ENCODE measurements around the gene DNAI7.

Gene DNAI7

GRCh38 chr12:25099010-25099409, 96.0 kb downstream of the DNAI7 start:
- DNase-seq, result no peak

DNA sequence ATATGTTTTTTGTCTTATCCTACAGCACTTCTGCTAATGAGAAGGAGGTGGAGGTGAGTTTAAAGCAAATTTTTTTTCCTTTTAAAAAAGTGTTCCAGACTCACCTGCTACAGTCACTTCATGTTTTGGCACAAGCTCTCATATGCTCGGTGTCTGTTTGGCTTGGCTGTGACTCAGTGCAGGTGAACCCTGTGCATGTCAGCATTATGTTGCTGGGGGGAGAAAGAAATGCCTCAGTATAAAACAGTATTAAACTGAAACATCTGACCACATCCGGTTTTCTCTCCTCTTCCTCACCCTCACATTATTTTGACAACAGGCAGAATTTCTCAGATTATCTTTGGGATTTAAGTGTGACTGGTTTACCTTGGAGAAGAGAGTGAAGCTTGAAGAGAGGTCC, 105.2 kb downstream of the DNAI7 start:
- no peak for DNase-seq

DNA sequence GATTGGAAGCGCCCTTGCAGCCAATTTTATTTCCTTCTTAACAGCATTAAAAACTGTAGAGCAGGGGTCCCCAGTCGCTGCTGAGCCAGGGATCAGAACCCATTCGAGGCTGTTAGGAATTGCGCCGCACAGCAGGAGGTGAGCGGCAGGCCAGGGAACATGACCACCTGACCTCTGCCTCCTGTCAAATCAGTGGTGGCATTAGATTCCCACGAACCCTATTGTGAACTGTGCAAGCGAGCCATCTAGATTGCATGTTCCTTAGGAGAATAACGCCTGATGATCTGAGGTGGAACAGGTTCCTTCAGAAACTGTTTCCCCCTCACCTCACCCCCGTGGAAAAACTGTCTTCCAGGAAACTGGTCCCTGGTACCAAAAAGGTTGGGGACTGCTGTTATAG, 107.4 kb downstream of the DNAI7 start:
- DNase-seq, result no peak

DNA sequence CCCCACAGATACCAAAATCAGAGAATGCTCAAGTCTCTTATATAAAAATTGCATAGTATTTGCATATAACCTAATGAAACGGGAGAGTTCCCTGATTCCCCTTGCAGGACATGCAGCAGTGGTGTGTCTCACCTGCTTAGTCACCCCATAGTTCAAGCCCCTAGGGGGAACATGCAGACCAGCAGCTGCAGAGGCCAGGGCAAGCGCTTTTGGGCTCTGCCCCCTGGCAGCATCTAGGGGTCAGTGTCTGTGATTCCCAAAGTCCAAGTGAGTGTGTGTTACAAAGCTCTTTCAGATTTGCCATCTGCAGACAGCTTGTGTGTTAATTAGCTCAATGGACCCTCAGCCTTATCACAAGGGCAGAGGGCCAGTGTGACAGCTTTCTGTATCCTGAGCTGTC, 110.1 kb downstream of the DNAI7 start:
- no peak for DNase-seq

DNA sequence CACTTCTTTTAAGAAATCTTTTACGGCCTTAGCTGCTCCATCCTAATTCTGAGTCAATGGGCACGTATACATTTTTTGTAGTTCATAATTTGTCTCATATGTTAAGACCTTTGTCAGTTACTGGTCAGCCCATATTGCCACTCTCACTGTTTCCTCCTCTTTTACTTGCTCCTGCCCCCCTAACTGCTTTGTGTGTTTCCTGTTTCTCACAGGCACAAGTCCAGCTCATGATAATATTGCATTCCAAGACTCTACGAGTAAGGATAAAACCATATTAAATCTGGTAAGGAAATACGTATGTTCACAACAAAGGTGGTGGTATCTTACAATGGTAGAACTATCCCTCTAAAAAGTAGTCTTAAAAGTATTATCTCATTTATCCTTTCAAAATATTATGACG, 111.7 kb downstream of the DNAI7 start:
- DNase-seq, result no peak

DNA sequence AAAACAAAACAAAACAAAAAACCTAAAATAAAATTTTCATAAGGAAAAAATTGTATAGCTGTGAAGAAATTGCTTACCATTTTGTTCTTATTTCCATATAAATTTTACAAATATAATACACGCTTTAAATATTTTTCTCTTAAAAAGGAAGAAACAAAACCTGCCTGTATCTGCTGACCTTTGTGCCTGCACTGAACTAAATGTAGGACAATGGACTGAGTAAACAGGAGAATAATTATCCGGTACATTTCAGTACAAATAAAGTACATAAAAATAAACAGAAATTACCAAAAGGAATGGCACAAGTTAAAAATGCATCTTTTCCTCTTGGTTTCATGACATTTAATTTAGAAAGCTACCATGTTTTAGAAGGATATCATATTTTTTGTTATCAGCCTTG, 112.3 kb downstream of the DNAI7 start:
- no peak for DNase-seq

DNA sequence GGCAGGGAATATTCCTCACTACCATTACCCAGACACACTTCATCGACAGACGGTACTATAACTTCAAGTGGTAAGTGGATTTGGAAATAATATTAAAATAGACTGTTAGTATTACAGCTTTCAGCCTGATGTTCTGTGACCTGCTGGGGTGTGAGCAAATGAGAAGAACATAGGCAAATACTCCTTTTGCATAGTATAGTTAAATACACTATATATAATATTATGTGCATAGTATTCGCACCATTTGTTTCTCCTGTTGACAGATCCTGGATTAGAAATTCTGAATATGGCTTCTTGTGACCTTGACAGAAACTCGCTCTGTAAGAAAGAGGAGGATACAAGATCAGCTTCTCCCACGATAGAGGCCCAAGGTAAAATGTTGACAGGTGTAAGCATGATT, 115.6 kb downstream of the DNAI7 start:
- no peak for DNase-seq

DNA sequence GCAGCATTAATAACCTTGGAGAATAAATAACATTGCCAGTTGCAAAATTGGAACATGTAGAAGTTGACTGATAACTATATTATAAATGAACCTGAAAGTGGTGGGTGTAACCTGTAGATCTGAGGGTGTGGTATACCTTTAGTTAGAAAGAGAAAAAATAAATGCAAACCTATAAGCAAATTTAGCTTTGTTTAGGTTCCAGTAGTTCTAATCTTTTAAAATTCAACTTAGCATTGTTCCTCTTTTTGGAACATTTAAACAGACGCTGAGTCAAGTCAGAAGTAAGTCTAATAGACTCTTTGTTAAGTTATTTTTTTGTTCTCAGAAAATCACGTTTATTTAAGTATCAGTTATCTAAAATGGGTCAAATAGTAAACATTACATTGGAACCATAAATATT, 120.0 kb downstream of the DNAI7 start:
- DNase-seq, result no peak

GRCh38 chr12:25074113-25074512, 120.8 kb downstream of the DNAI7 start:
- DNase-seq, result no peak

DNA sequence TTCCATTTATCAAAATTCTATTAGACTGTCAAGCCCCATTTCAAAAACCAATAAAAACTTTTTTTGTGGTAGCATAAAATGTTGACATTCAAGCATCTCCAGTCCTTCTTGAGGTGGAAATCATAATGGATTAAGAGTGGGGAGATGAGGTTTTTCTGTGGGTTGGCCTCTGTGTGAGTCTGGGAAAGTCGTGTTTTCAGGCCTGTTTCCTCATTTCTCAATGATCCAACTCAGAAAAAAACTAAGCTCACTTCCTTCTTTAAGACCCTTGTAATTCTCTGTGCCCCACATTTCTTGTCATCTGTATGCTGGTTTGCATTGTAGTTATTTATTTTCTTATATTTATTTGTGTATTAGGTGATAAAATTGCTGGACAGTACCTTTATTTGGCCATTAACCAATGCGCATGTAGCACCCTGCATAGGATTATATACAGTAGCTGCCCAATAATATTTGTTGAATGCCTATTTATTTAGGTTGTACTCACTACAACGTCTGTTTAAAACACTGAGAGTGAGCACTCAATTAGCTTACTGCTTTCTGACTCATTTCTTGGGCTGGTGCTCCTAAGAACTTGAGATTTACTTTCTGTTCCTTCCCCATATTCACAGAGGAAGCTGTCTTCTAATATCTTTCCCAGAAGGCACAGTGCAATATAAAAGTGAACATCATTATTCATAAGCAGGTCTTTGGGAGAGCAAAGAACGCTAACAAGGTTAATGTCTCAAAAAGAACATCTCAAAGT, 121.9 kb downstream of the DNAI7 start:
- no peak for DNase-seq

DNA sequence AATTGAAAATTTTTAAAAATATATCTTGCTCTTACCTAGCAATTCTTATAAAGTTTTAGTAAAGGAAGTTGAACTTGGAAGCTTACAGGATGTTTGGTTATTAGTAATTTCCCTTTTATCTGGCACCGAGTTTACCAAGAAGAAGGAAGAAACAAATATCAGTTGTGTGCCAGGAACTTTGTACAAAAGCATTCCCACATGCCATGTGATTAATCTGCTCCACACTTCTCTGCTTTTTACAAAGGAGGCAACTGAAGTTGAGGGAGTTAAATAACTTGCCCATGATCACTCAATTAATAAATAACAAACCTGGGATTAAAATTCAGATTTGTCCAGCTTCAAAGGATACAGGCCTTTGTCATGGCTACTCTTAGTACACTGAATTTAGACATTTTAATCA, 123.6 kb downstream of the DNAI7 start:
- no peak for DNase-seq

DNA sequence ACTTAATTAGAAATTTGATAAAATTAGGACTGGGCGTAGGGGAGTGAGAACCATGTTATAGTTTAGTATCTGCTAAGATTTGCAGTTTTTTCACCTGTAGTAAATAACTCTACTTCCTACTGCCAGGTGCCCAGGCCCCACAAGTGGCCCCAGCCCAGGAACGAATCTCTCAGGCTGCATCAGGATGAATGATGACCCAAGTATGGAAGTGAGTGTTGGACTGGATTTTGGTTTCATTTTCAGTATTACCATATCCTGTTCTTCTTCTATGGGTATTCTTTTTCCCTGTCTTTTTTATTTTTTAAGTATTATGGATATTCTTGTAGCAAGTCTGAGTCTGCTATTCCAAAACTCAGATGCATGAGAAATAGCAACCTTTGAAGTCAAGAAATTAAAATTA, 125.7 kb downstream of the DNAI7 start:
- no peak for DNase-seq

DNA sequence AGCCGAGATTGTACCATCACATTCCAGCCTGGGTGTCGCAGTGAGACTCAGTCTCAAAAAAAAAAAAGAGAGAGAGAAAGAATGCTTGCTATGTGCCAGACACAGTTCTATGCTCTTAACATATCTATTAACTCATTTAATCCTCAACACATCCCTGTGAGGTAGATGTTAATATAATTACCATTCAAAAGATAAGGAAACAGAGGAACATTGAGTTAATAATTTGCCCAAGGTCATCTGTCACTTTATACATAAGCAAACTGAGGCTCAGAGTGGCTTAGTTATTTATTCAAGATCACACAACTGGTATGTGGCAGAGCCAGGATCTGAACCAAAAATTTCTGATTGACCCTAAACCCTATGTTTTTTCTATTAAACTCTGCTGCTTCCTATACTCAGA, 129.9 kb downstream of the DNAI7 start:
- no peak for DNase-seq

GRCh38 chr12:25063873-25064628, 130.9 kb downstream of the DNAI7 start:
- no peak for DNase-seq

GRCh38 chr12:25058658-25059058, 136.3 kb downstream of the DNAI7 start:
- DNase-seq, result no peak

Data from NCI-H187 treated with DMSO at 0.1 percent for 48 hours (cell line).